ENCODE data around the gene SARM1. TPM values are rescaled to one million over a fixed set of nuclear protein-coding genes. Genes with fewer than 3 reads are reported as not detected.

SARM1 gene
- total and polyA plus RNA-seq, 2 of the 8 experiments (the other 6 are each of a cell fraction or from before 2014, with no cell fraction given): 5.8 to 9.2 TPM

DNA sequence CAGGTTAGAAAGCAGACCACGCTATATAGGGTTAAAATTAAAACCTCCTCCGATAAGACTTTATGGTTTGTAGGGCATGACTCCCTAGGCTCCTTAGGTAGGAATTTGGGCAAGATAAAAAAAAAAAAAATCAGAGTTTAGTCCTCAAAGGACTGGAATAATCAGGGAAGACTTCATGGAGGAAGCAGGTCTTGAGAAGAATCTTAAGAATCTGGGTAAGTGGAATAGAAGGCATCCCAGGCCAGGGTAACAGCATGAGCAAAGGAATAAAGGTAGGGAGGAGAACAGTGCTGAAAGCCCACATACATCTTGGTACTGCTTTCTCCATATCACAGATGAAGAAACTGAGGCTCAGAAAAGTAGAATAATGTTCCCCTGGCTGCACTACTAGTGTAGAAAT, 19.1 kb downstream of the SARM1 start (continued):
- TF ChIP-seq SRF (IDR thresholded peaks at IDR 0.05; ENCODE audit: low read depth, low read length) (no peak), CEBPB (IDR thresholded peaks at IDR 0.05; ENCODE audit: low read depth, low read length) (no peak), FOSL1 (IDR thresholded peaks at IDR 0.05; ENCODE audit: insufficient read depth, low read depth, low read length) (no peak)
- TF ChIP-seq, protein P1, sequence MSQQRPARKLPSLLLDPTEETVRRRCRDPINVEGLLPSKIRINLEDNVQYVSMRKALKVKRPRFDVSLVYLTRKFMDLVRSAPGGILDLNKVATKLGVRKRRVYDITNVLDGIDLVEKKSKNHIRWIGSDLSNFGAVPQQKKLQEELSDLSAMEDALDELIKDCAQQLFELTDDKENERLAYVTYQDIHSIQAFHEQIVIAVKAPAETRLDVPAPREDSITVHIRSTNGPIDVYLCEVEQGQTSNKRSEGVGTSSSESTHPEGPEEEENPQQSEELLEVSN (IDR thresholded peaks at IDR 0.05): no peak

All from H1 (cell line).